Psoas muscle (tissue), 8 donors: ENCODE data around the gene STX1B. TPM values are rescaled to one million over a fixed set of nuclear protein-coding genes. Genes with fewer than 3 reads are reported as not detected.

Experiments used
- ATAC-seq, 4 donors: fragments of 200-7000 bp; cut with Tn5 transposase; one replicate each; pipeline ENCODE4 v1.9.1; 2020; ENCODE audit warnings: moderate library complexity in 3 of 4, mild to moderate bottlenecking in 2 of 4
- DNase-seq, 2 donors: peaks; one replicate each; pipeline ENCODE4 v3.0.0-alpha.2; 2020
- H3K27ac ChIP-seq: fragments of 200-600 bp; one replicate; pipeline ENCODE4 v1.8.0; 2022
- H3K27me3 ChIP-seq, 3 donors: fragments of 200-600 bp in 1 of 3; one replicate each; pipeline versions ENCODE4 v1.6.1 to v1.8.0; 2013 to 2022; ENCODE audit warnings: low read length in 2 of 3, mild to moderate bottlenecking in 2 of 3, moderate library complexity in 1 of 3; ENCODE audit not compliant: insufficient read depth in 3 of 3
- H3K36me3 ChIP-seq, 2 donors: fragments of 200-600 bp in 1 of 2; one replicate each; pipeline versions ENCODE4 v1.6.1 to v1.8.0; 2013 to 2022; ENCODE audit warnings: low read depth in 1 of 2, mild to moderate bottlenecking in 1 of 2, moderate library complexity in 1 of 2; ENCODE audit not compliant: insufficient read depth in 1 of 2
- H3K4me1 ChIP-seq: fragments of 200-600 bp; one replicate; pipeline ENCODE4 v1.8.0; 2022
- H3K4me3 ChIP-seq: fragments of 200-600 bp; one replicate; pipeline ENCODE4 v1.8.0; 2022; ENCODE audit warnings: mild to moderate bottlenecking
- H3K9me3 ChIP-seq: fragments of 200-600 bp; one replicate; pipeline ENCODE4 v1.8.0; 2022
- CTCF ChIP-seq: fragments of 200-600 bp; IDR thresholded peaks from one replicate; pipeline ENCODE4 v1.8.0; 2022; ENCODE audit warnings: antibody characterized with exemption
- WGBS, 3 donors: extraction: QIAGEN DNeasy Blood & Tissue Kit; methylation state at CpG; one replicate each; pipeline versions ENCODE4 v1.1.6 to v1.1.7; 2013; 5-methylcytosine and 5-hydroxymethylcytosine counted together
- intact Hi-C, 2 donors: fragments of 100-400 bp; cut with DNase I; formaldehyde crosslinking; loops; one replicate each; pipeline versions ENCODE4 v1.11.0 to v1.14.2; 2022
- polyA plus RNA-seq, 3 donors: library from polyadenylated mRNA; stranded (reverse); fragments of 200-250 nt; gene quantifications; one replicate each; pipeline ENCODE4 v1.2.3, GENCODE V29; 2013
- total RNA-seq, 4 donors: library from RNA; stranded (reverse); fragmentation: NEBNext Ultra II Directional in 2 of 4; extraction: Animal tissue kit (Norgen Biotek cat#: 25700) in 2 of 4; gene quantifications; one replicate each; pipeline versions ENCODE4 v1.2.1 to v1.2.4, GENCODE V29; 2021 to 2023
- donor health status: healthy with polysubstance abuse.
- donor health status: DM: no; HTN: no; CAD: no; lungs with moderate emphysema.
- donor health status: Bipolar disorder and iron deficiency.
- donor health status: healthy.
- donor health status: DM: yes; HTN: yes; CAD: no.
- donor health status: DM: no; HTN: no; CAD: no.
- donor health status: DM: no; HTN: no; CAD: no.
- donor health status: DM: yes; HTN: yes; CAD: no.

The STX1B gene
- total and polyA plus RNA-seq, 7 donors, result 0.04 to 0.64 (median 0.12) TPM; not detected in 1

GRCh38 chr16:30951750-30952149 is 58.7 kb downstream of the STX1B start:
- Histone ChIP-seq H3K36me3 (no peaks in the 10 kb centered on the region), H3K27ac (peak overlapping the region; percentile 91), H3K4me3 (no peak overlapping the region), H3K9me3 (no peaks in the 10 kb centered on the region), H3K27me3 (no peaks in the 10 kb centered on the region), H3K4me1 (peaks cover 23% of the 10 kb centered on the region)
- peak; percentile 74 to 81 for DNase-seq
- intact Hi-C loops, result no loop called here
- no peak for ATAC-seq
- WGBS, 3 donors, result 17 to 33% (median 26%) methylated on average over 3 of the region's 3 CpGs
- TF ChIP-seq CTCF, result no peak

- Histone ChIP-seq H3K36me3 (no peaks in the 10 kb centered on the region), H3K27ac (peak overlapping the region; percentile 91), H3K27me3 (no peaks in the 10 kb centered on the region), H3K4me1 (peaks cover 19% of the 10 kb centered on the region), H3K9me3 (no peaks in the 10 kb centered on the region), H3K4me3 (no peak overlapping the region)
- no peak for TF ChIP-seq CTCF
- no peak for DNase-seq
- ATAC-seq, result no peak
- 70 to 78% (median 75%) methylated on average over 1 of the region's 1 CpG for WGBS, 3 donors
- intact Hi-C loops, result no loop called here
Observed at GRCh38 chr16:30951193-30951592, 59.2 kb downstream of the STX1B start.

GRCh38 chr16:30950516-30951065 is 59.8 kb downstream of the STX1B start:
- ATAC-seq (no peak), DNase-seq (no peak)
- Histone ChIP-seq H3K36me3 (no peaks in the 10 kb centered on the region), H3K27ac (peak overlapping the region; percentile 91), H3K4me1 (peaks cover 19% of the 10 kb centered on the region), H3K9me3 (no peaks in the 10 kb centered on the region), H3K27me3 (no peaks in the 10 kb centered on the region), H3K4me3 (peak overlapping the region; percentile 99)
- intact Hi-C loops, result no loop called here
- no peak for TF ChIP-seq CTCF
- WGBS, 3 donors, result 74 to 76% (median 74%) methylated on average over 7 to 8 of the region's 8 CpGs

- peak overlapping the region; percentile 99 for H3K4me3 ChIP-seq
- WGBS, 3 donors, result 8 to 14% (median 9%) methylated on average over 21 of the region's 21 CpGs
- H3K9me3 ChIP-seq, result no peaks in the 10 kb centered on the region
- peak; percentile 87 to 93 for DNase-seq
- peaks cover 19% of the 10 kb centered on the region for H3K4me1 ChIP-seq
- intact Hi-C loops, result no loop called here
- H3K27ac ChIP-seq, result peak overlapping the region; percentile 91
- peak; percentile 53 to 76 (median 66) for ATAC-seq
- no peak for TF ChIP-seq CTCF
- H3K36me3 ChIP-seq, result no peaks in the 10 kb centered on the region
- H3K27me3 ChIP-seq, result no peaks in the 10 kb centered on the region
Observed at GRCh38 chr16:30949650-30950515, 60.6 kb downstream of the STX1B start.
